H7 (cell line): ENCODE data around the gene TXNL4B. TPM values are rescaled to one million over a fixed set of nuclear protein-coding genes. Genes with fewer than 3 reads are reported as not detected.
"Not testable (repeated sequence)": the region's sequence is repeated elsewhere in the genome, so short reads cannot be mapped to it uniquely, and the experiment has no call there.

ENCODE experiments used
- DNase-seq: peaks from one replicate; pipeline ENCODE4 v3.0.0; 2012
- H3K27me3 ChIP-seq: 2 replicates; pipeline ENCODE4 v1.6.0; 2011; ENCODE audit warnings: mild to moderate bottlenecking, low read length; ENCODE audit not compliant: control insufficient read depth, insufficient read depth
- H3K36me3 ChIP-seq: replicated peaks from 2 replicates; pipeline ENCODE4 v1.5.1; 2011; ENCODE audit warnings: low read length; ENCODE audit not compliant: control insufficient read depth, insufficient read depth
- H3K4me3 ChIP-seq: 2 replicates; pipeline ENCODE4 v1.5.1; 2011; ENCODE audit warnings: low read depth, mild to moderate bottlenecking, control low read depth, low read length, moderate library complexity; ENCODE audit not compliant: insufficient read depth
- total RNA-seq: library from RNA; depleted of rRNA; stranded (reverse); fragments of >200 nt; shearing (Covaris generic); gene quantifications from 2 replicates; pipeline ENCODE4 v1.2.3, GENCODE V29; 2014

TXNL4B gene
- total RNA-seq, 1 experiment from 2014 or later: 6.1 TPM

GRCh38 chr16:72072514-72073342 lies 20.7 kb downstream of the TXNL4B start:
- H3K36me3 ChIP-seq: no peaks in the 10 kb centered on the region
- no peaks in the 10 kb centered on the region for H3K27me3 ChIP-seq
- DNase-seq: no peak
- H3K4me3 ChIP-seq: no peak overlapping the region

- DNase-seq: no peak
- no peak overlapping the region for H3K4me3 ChIP-seq
- no peaks in the 10 kb centered on the region for H3K27me3 ChIP-seq
- no peaks in the 10 kb centered on the region for H3K36me3 ChIP-seq
These were observed 24.5 kb downstream of the TXNL4B start for GRCh38 chr16:72068930-72069329.

- peak; percentile 39 for DNase-seq
- no peaks in the 10 kb centered on the region for H3K36me3 ChIP-seq
- H3K4me3 ChIP-seq: no peak overlapping the region
- H3K27me3 ChIP-seq: no peaks in the 10 kb centered on the region
These were observed 26.7 kb downstream of the TXNL4B start for GRCh38 chr16:72066747-72067146.

- DNase-seq: no peak
- Histone ChIP-seq H3K27me3 (no peaks in the 10 kb centered on the region), H3K36me3 (no peaks in the 10 kb centered on the region), H3K4me3 (no peak overlapping the region)
These were observed 29.0 kb downstream of the TXNL4B start for GRCh38 chr16:72064361-72064894.

GRCh38 chr16:72061564-72061963 lies 31.9 kb downstream of the TXNL4B start:
- no peak for DNase-seq
- H3K4me3 ChIP-seq: no peak overlapping the region

GRCh38 chr16:72060405-72060804 lies 33.0 kb downstream of the TXNL4B start:
- no peak for DNase-seq
- Histone ChIP-seq H3K4me3 (no peak overlapping the region), H3K27me3 (no peaks in the 10 kb centered on the region), H3K36me3 (no peaks in the 10 kb centered on the region)

More at GRCh38 chr16:72061564-72061963, 31.9 kb downstream of the TXNL4B start:
- no peaks in the 10 kb centered on the region for H3K27me3 ChIP-seq
- H3K36me3 ChIP-seq: no peaks in the 10 kb centered on the region

- H3K27me3 ChIP-seq, H3K36me3 ChIP-seq, H3K4me3 ChIP-seq, DNase-seq: not testable (repeated sequence)
These were observed 34.4 kb downstream of the TXNL4B start for GRCh38 chr16:72059060-72059459.

GRCh38 chr16:72057313-72057712 lies 36.1 kb downstream of the TXNL4B start:
- not testable (repeated sequence) for DNase-seq, H3K36me3 ChIP-seq, H3K4me3 ChIP-seq, H3K27me3 ChIP-seq

GRCh38 chr16:72055911-72056310 lies 37.5 kb downstream of the TXNL4B start:
- H3K27me3 ChIP-seq: no peaks in the 10 kb centered on the region
- H3K36me3 ChIP-seq: no peaks in the 10 kb centered on the region
- DNase-seq: no peak
- no peak overlapping the region for H3K4me3 ChIP-seq

GRCh38 chr16:72054254-72054847 lies 39.1 kb downstream of the TXNL4B start, which contains the start of gene HP:
HP (plus strand) TSS chr16:72054505; CDS start chr16:72054653, 148 bp downstream.
- not testable (repeated sequence) for H3K27me3 ChIP-seq, H3K36me3 ChIP-seq, H3K4me3 ChIP-seq, DNase-seq

- no peak overlapping the region for H3K4me3 ChIP-seq
- H3K36me3 ChIP-seq: no peaks in the 10 kb centered on the region
- H3K27me3 ChIP-seq: no peaks in the 10 kb centered on the region
- no peak for DNase-seq
These were observed 41.6 kb downstream of the TXNL4B start for GRCh38 chr16:72051818-72052217.

- no peak for DNase-seq
These were observed 42.5 kb downstream of the TXNL4B start for GRCh38 chr16:72050769-72051464.

GRCh38 chr16:72049110-72049509 lies 44.3 kb downstream of the TXNL4B start:
- Histone ChIP-seq H3K27me3 (no peaks in the 10 kb centered on the region), H3K4me3 (no peak overlapping the region), H3K36me3 (no peaks in the 10 kb centered on the region)
- DNase-seq: no peak

More at GRCh38 chr16:72050769-72051464, 42.5 kb downstream of the TXNL4B start:
- no peaks in the 10 kb centered on the region for H3K36me3 ChIP-seq
- no peak overlapping the region for H3K4me3 ChIP-seq
- H3K27me3 ChIP-seq: no peaks in the 10 kb centered on the region

- no peak for DNase-seq
- Histone ChIP-seq H3K36me3 (no peaks in the 10 kb centered on the region), H3K4me3 (no peak overlapping the region), H3K27me3 (no peaks in the 10 kb centered on the region)
These were observed 48.5 kb downstream of the TXNL4B start for GRCh38 chr16:72044825-72045359.
